AG04450 (cell line): ENCODE data around the gene ABCG4. TPM values are rescaled to one million over a fixed set of nuclear protein-coding genes. Genes with fewer than 3 reads are reported as not detected.
A peak's percentile ranks its signal among the peaks of the same experiment; 100 is the strongest.

Experiments used
- CTCF ChIA-PET: fragments of 300-600, 350-600 bp; formaldehyde crosslinking; extraction: SDS; loops from one replicate; lab custom pipeline; 2022; ENCODE audit warnings: antibody characterized with exemption, inconsistent platforms; lab: Charles Lee
- POLR2A ChIA-PET: fragments of 350-600 bp; formaldehyde crosslinking; extraction: SDS; loops from one replicate; lab custom pipeline; 2021; ENCODE audit warnings: antibody characterized with exemption, inconsistent platforms; lab: Yijun Ruan, JAX
- DNase-seq: peaks from one replicate; pipeline ENCODE4 v3.0.0-alpha.2; 2011; ENCODE audit warnings: low read depth, low spot score
- H3K27ac ChIP-seq: one replicate; pipeline ENCODE4 v1.5.1; 2012; ENCODE audit warnings: low read depth, low read length, control low read depth
- H3K27me3 ChIP-seq: one replicate; pipeline ENCODE4 v1.6.0; 2012; ENCODE audit warnings: low read length; ENCODE audit not compliant: control insufficient read depth, insufficient read depth
- H3K4me3 ChIP-seq: 2 replicates; pipeline ENCODE4 v1.5.1; 2011; ENCODE audit warnings: mild to moderate bottlenecking, low read depth, low read length, control low read depth
- H3K9me3 ChIP-seq: 2 replicates; pipeline ENCODE4 v1.5.1; 2012; ENCODE audit warnings: low read length; ENCODE audit not compliant: control insufficient read depth, insufficient read depth
- polyA plus RNA-seq: library from polyadenylated mRNA; depleted of rRNA; stranded (reverse); fragments of >200 nt; gene quantifications from 2 replicates; pipeline ENCODE4 v1.2.3, GENCODE V29; 2011
- TF ChIP-seq, protein P1 (sequence below): IDR thresholded peaks from 2 replicates; pipeline ENCODE4 v1.5.1; 2011; ENCODE audit warnings: low read depth, low read length, control low read depth, inconsistent platforms

ABCG4 gene
- polyA plus RNA-seq, 1 experiment, result 0.21 TPM

DNA sequence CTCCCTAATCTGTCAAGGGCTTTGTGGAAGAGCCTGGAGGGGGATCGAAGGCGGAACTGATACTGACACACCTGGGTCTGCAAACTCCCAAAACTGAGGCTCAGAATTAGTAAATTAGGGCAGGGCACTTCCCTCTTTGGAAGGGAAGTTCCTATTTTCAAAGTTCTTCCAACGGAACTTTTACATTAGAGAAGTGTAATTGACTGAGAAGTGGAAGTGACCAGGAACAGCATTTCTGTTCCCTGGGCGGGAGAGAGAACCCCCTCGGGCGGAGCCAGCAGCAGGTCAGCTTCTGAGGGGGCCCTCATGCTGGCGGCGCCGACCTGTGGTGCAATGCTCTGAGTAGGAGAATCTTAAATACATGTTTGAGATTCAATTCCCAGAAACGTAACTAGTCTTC lies 56.2 kb downstream of the ABCG4 start:
- DNase-seq, result no peak
- POLR2A ChIA-PET, result interaction anchor here (1.5 kb wide), 1 partner anchor 9 kb away, joined by 3 read pairs; no protein-coding TSS in a partner anchor
- TF ChIP-seq, protein P1, sequence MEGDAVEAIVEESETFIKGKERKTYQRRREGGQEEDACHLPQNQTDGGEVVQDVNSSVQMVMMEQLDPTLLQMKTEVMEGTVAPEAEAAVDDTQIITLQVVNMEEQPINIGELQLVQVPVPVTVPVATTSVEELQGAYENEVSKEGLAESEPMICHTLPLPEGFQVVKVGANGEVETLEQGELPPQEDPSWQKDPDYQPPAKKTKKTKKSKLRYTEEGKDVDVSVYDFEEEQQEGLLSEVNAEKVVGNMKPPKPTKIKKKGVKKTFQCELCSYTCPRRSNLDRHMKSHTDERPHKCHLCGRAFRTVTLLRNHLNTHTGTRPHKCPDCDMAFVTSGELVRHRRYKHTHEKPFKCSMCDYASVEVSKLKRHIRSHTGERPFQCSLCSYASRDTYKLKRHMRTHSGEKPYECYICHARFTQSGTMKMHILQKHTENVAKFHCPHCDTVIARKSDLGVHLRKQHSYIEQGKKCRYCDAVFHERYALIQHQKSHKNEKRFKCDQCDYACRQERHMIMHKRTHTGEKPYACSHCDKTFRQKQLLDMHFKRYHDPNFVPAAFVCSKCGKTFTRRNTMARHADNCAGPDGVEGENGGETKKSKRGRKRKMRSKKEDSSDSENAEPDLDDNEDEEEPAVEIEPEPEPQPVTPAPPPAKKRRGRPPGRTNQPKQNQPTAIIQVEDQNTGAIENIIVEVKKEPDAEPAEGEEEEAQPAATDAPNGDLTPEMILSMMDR, result no peak
- Histone ChIP-seq H3K27ac (no peak overlapping the region), H3K4me3 (no peak overlapping the region), H3K27me3 (peaks cover 2% of the 10 kb centered on the region), H3K9me3 (no peaks in the 10 kb centered on the region; the same call in 1 of the 2 replicates)
- CTCF ChIA-PET, result interaction anchor here (0.6 to 3.2 kb wide), 38 partner anchors 10 to 611 kb away, joined by 3 to 64 read pairs (median 6); partner anchors contain the start of gene HINFP

DNA sequence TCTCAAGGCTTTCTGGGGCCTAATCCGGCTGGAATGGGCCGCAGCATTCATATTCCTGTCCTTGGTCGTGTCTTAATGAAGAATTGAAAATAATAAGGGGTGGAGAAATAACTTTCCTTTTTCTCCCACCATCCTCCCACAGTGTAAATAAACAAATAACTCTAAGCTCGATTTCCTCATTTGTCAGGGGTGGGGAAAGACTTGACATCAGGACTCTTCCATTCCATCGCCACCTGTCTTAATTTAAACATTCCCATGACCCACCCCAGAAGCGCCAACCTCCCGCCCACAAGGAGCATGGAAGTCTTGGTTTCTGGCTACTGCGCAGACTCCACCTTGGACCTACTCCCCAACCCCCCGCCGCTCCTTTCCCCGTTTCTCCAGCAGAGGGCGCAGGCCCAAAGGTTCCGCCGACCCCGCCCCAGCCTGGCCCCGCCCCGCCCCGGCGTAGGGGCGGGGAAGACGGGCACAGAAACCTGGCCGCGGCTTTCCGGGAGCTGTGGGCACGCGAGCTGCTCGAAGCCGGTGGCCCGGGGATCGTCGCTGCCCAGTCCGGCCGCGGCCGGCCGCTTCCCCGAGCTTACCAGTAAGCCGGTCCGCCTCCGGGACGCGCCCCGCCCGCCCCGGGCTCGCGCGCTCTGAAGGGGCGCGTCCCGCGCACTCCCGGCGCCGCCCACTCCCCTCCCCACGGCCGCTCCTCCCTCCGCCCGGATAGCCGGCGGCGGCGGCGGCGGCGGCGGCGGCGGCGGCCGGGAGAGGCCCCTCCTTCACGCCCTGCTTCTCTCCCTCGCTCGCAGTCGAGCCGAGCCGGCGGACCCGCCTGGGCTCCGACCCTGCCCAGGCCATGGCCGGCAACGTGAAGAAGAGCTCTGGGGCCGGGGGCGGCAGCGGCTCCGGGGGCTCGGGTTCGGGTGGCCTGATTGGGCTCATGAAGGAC lies 57.0 kb downstream of the ABCG4 start, which contains the start of gene CBL:
TSS of gene CBL (plus strand) at position 766 of the 937 bp plus-strand sequence. CDS start at position 845, 79 bp downstream.
- Histone ChIP-seq H3K9me3 (no peaks in the 10 kb centered on the region; the same call in 1 of the 2 replicates), H3K4me3 (peak within 1 kb of the TSS; percentile 93), H3K27ac (peak within 1 kb of the TSS; percentile 61), H3K27me3 (peaks cover 2% of the 10 kb centered on the region)
- DNase-seq, result peak; percentile 64
- TF ChIP-seq, protein P1, result peak; percentile 87
- ChIA-PET CTCF (interaction anchor here (0.6 to 3.2 kb wide), 78 partner anchors 9 to 1456 kb away, joined by 3 to 64 read pairs (median 5); partner anchors contain the start of genes C2CD2L and HINFP), POLR2A (interaction anchor here (0.6 to 1.9 kb wide), 9 partner anchors 9 to 132 kb away, joined by 3 to 12 read pairs (median 5); a partner anchor contains a TSS)

- H3K4me3 ChIP-seq, result peak overlapping the region; percentile 93
- DNase-seq, result no peak
- H3K27ac ChIP-seq, result peak overlapping the region; percentile 61
- H3K9me3 ChIP-seq, result no peaks in the 10 kb centered on the region; the same call in 1 of the 2 replicates
- TF ChIP-seq, protein P1, result no peak
- CTCF ChIA-PET, result interaction anchor here (0.6 to 3.2 kb wide), 67 partner anchors 8 to 1455 kb away, joined by 3 to 64 read pairs (median 5); partner anchors contain the start of genes C2CD2L and HINFP
- H3K27me3 ChIP-seq, result peaks cover 2% of the 10 kb centered on the region
- POLR2A ChIA-PET, result interaction anchor here (0.6 to 1.9 kb wide), 8 partner anchors 10 to 131 kb away, joined by 3 to 12 read pairs (median 5); a partner anchor contains a TSS
These were observed 57.9 kb downstream of the ABCG4 start for GRCh38 chr11:119206511-119207414.

DNA sequence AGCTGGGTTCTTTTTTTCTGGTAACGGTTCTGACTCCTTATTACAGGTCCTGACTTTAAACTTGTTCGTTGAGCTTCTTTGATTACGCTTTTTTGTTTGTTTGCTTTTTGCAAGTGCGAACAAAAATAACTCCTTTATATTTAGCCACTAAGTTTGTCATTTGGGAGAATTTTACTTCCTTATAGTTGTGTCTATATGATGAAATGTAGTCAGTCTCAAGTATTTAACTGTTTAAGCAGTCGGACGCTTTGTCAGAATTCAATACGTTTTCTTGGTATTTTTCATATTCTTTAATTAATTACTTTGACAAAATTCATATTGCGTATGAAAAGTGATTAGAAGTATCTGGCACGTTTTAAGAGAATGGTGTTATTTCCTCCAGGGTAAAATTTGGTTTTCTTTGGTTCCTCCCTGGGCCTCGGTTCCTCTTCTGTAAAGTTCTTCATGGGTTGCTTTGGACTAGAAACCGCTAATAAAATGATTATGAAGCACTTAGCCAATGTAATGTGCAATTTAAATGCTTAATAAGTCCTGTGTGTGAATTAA lies 58.6 kb downstream of the ABCG4 start:
- Histone ChIP-seq H3K4me3 (peak overlapping the region; percentile 93), H3K27me3 (no peaks in the 10 kb centered on the region), H3K9me3 (no peaks in the 10 kb centered on the region; the same call in 1 of the 2 replicates), H3K27ac (no peak overlapping the region)
- DNase-seq, result no peak
- CTCF ChIA-PET, result interaction anchor here (0.9 to 3.2 kb wide), 3 partner anchors 112 to 131 kb away, joined by 3 to 55 read pairs (median 4); no protein-coding TSS in a partner anchor
- TF ChIP-seq, protein P1, result no peak
- POLR2A ChIA-PET, result interaction anchor here (1.9 kb wide), 1 partner anchor 114 kb away, joined by 5 read pairs; no protein-coding TSS in a partner anchor
